ENCODE results near the gene TMEM175. TPM values are rescaled to one million over a fixed set of nuclear protein-coding genes. Genes with fewer than 3 reads are reported as not detected.
A peak's percentile ranks its signal among the peaks of the same experiment; 100 is the strongest.

The TMEM175 gene
- total and polyA plus RNA-seq, 9 of the 15 experiments (the other 6 are each of a cell fraction or from before 2014, with no cell fraction given): 0.13 to 30.9 (median 9.4) TPM

DNA sequence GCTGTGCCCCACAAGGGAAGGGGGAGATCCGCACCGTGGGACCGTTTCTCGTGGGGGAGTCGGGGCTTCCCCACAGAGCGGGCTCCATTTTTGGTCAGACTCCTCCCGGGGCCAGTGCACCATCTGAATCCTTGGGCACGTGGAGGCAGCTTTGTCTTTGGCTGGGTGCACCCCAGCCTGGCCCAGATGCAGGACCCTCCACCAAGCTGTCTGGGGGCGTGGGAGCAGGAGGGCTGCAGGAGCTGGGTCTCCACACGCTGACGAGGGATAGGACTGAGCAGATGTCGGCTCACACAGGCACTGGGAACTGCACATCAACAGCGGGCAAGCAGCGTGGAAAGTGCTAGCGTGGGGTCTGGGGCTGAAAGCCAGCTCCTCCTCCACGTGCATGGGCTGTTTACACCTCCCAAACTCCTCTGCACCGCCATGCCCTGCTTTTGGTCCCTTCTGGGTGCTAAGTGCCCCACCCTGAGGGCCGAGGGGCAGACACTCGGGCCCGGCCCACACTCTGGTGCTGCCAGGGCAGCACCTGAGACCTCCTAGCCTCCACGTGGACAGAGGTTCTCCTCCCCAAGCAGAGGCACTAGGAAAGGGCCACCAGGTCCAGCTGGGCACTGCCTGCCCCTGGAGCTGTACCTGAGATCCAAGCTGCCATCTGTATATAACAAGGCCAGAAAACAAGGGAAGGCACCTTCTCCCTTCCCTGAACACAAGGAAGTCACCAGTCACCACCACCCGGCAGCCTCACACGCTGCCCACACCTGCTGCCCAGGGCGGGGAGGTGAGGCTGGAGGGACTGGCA, 27.3 kb downstream of the TMEM175 start:
- CTCF ChIA-PET (ENCODE audit: low intra/inter-chr PET ratio): no interaction called here

GRCh38 chr4:960140-960635, 27.9 kb downstream of the TMEM175 start:
- TF ChIP-seq ZNF780A (CRISPR knock-in tag; IDR thresholded peaks at IDR 0.05) (no peak), BRCA1 (IDR thresholded peaks at IDR 0.05) (no peak), BRCA1 (CRISPR knock-in tag; IDR thresholded peaks at IDR 0.05) (0 out of 2 replicates have a peak, but pooled peaks have one; percentile 17)
- Histone ChIP-seq H3K36me3 (ENCODE audit: control insufficient read depth, insufficient read depth, low read length) (peaks cover 17% of the 10 kb centered on the region; the same call in 1 of the 3 replicates), H3K9ac (ENCODE audit: insufficient read depth in 1 of 2, low read depth in 2 of 2, low read length in 2 of 2) (no peak overlapping the region), H3K27ac (ENCODE audit: extremely low read depth, low read depth, low read length) (no peak overlapping the region), H3K27me3 (ENCODE audit: control insufficient read depth in 2 of 2, insufficient read depth in 2 of 2, low read length in 2 of 2) (no peaks in the 10 kb centered on the region), H4K20me1 (replicated peaks; ENCODE audit: control insufficient read depth, insufficient read depth, low read length) (no peaks in the 10 kb centered on the region), H3K9me3 (replicated peaks; ENCODE audit: control insufficient read depth, insufficient read depth, low read depth, low read length) (no peaks in the 10 kb centered on the region), H3K4me3 (no peak overlapping the region), H2AFZ (ENCODE audit: low read depth, low read length) (no peak overlapping the region), H3K4me1 (replicated peaks in 1 of 2; ENCODE audit: control insufficient read depth in 2 of 2, insufficient read depth in 2 of 2, low read length in 2 of 2) (peaks cover 0 to 48% of the 10 kb centered on the region in 2 experiments; a peak in 2 of 5 replicates), H3K4me2 (ENCODE audit: insufficient read depth, low read length) (no peak overlapping the region), H3K9me1 (ENCODE audit: control insufficient read depth, insufficient read depth, low read length) (no peaks in the 10 kb centered on the region), H3K79me2 (ENCODE audit: control insufficient read depth, insufficient read depth, low read length) (no peaks in the 10 kb centered on the region)
- CTCF ChIA-PET (ENCODE audit: low intra/inter-chr PET ratio): no interaction called here
- BruUV-seq (replicated peaks): no TSS peak
- 83% methylated on average over 10 of the region's 16 CpGs for WGBS (ENCODE audit: insufficient coverage, low coverage, missing lambda C conversion rate)
- POLR2A ChIA-PET: no interaction called here
- in situ Hi-C loops (cut with MboI) (no loop called here), intact Hi-C loops (cut with micrococcal nuclease) (no loop called here)
- ATAC-seq (no peak), FAIRE-seq (no peak), DNase-seq (ENCODE audit: extremely low read depth in 1 of 4, low spot score in 3 of 4) (no peak)

More for the DNA sequence above, 27.3 kb downstream of the TMEM175 start:
- no peaks in the 10 kb centered on the region for H4K20me1 ChIP-seq (replicated peaks; ENCODE audit: control insufficient read depth, insufficient read depth, low read length)
- H3K4me3 ChIP-seq: no peak overlapping the region
- WGBS (ENCODE audit: insufficient coverage, low coverage, missing lambda C conversion rate): 73% methylated on average over 22 of the region's 24 CpGs
- POLR2A ChIA-PET: interaction anchor here (1.1 kb wide), 1 partner anchor 16 kb away, joined by 4 read pairs; no protein-coding TSS in a partner anchor
- H3K4me2 ChIP-seq (ENCODE audit: insufficient read depth, low read length): no peak overlapping the region
- intact Hi-C loops (cut with micrococcal nuclease): no loop called here
- H2AFZ ChIP-seq (ENCODE audit: low read depth, low read length): no peak overlapping the region
- H3K27me3 ChIP-seq (ENCODE audit: control insufficient read depth in 2 of 2, insufficient read depth in 2 of 2, low read length in 2 of 2): no peaks in the 10 kb centered on the region
- H3K9me3 ChIP-seq (replicated peaks; ENCODE audit: control insufficient read depth, insufficient read depth, low read depth, low read length): no peaks in the 10 kb centered on the region
- in situ Hi-C loops (cut with MboI): no loop called here
- no peaks in the 10 kb centered on the region for H3K79me2 ChIP-seq (ENCODE audit: control insufficient read depth, insufficient read depth, low read length)
- H3K27ac ChIP-seq (ENCODE audit: extremely low read depth, low read depth, low read length): no peak overlapping the region
- H3K36me3 ChIP-seq (ENCODE audit: control insufficient read depth, insufficient read depth, low read length): peaks cover 16% of the 10 kb centered on the region; the same call in 1 of the 3 replicates
- TF ChIP-seq RBM22 (IDR thresholded peaks at IDR 0.05; ENCODE audit: low read depth, low read length, poor library complexity, severe bottlenecking): peak; percentile 84
- TF ChIP-seq FOXA1 (IDR thresholded peaks at IDR 0.05; ENCODE audit: borderline replicate concordance): no peak
- peak; percentile 74 for TF ChIP-seq POLR2G (IDR thresholded peaks at IDR 0.05; ENCODE audit: low read depth, low read length)
- peak; percentile 33; the same call in 1 of the 2 replicates for TF ChIP-seq RBFOX2 (IDR thresholded peaks at IDR 0.05; ENCODE audit: low read depth, low read length)
- TF ChIP-seq, protein P1, sequence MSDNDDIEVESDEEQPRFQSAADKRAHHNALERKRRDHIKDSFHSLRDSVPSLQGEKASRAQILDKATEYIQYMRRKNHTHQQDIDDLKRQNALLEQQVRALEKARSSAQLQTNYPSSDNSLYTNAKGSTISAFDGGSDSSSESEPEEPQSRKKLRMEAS (CRISPR knock-in tag; IDR thresholded peaks at IDR 0.05): no peak
- no peak for DNase-seq (ENCODE audit: extremely low read depth in 1 of 4, low spot score in 3 of 4)
- H3K4me1 ChIP-seq (replicated peaks in 1 of 2; ENCODE audit: control insufficient read depth in 2 of 2, insufficient read depth in 2 of 2, low read length in 2 of 2): peaks cover 0 to 46% of the 10 kb centered on the region in 2 experiments; a peak in 2 of 5 replicates
- H3K9me1 ChIP-seq (ENCODE audit: control insufficient read depth, insufficient read depth, low read length): no peaks in the 10 kb centered on the region
- peak; percentile 4; the same call in 2 of the 3 replicates for ATAC-seq
- peak overlapping the region in 1 of 2 experiments; percentile 17; a peak in 1 of 4 replicates for H3K9ac ChIP-seq (ENCODE audit: insufficient read depth in 1 of 2, low read depth in 2 of 2, low read length in 2 of 2)
- FAIRE-seq: no peak
- no TSS peak for BruUV-seq (replicated peaks)

Data from K562 (cell line).